ENCODE measurements around the gene KIF5C. TPM values are rescaled to one million over a fixed set of nuclear protein-coding genes. Genes with fewer than 3 reads are reported as not detected.

Gene KIF5C
- total and polyA plus RNA-seq, 2 of the 13 experiments (the other 11 are each of a cell fraction or from before 2014, with no cell fraction given), result 0.15 to 0.20 TPM

DNA sequence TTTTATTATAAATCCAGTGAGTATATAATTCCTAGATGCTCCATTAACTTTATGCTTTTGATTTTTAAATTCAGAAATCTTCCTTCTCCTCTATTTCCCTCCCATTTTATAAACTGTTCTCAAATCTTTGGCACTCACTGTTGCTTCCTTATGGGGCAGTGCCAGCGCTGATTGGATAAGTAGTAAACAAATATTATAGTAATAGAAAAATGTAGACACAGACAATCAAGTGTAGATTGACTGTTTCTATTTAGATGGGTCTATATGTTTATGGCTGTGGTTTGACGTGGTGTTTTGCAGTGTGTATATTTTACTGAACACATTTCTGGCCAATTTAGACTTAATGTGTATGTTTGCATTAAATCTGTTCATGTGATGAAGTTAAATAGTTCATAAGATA lies 200.1 kb downstream of the KIF5C start (continued):
- TF ChIP-seq ZBTB44 (CRISPR knock-in tag; IDR thresholded peaks at IDR 0.05), result no peak
- TF ChIP-seq ZNF530 (CRISPR knock-in tag; IDR thresholded peaks at IDR 0.05; ENCODE audit: low read depth), result no peak
- no peak for TF ChIP-seq ZNF230 (CRISPR knock-in tag; IDR thresholded peaks at IDR 0.05)

GRCh38 chr2:149075853-149076252 lies 200.8 kb downstream of the KIF5C start:
- DNase-seq (ENCODE audit: low spot score) (no peak), ATAC-seq (no peak), FAIRE-seq (no peak)
- in situ Hi-C loops (cut with HindIII; ENCODE audit: extremely low pct_ligation_motif_present, low pct_unique_long_range_greater_than_20kb), result no loop called here
- Histone ChIP-seq H3K4me2 (ENCODE audit: low read depth, low read length) (no peak overlapping the region), H4K20me1 (ENCODE audit: insufficient read depth, low read length) (no peaks in the 10 kb centered on the region), H3K27me3 (ENCODE audit: control insufficient read depth in 1 of 2, insufficient read depth in 2 of 2, low read length in 2 of 2) (peaks cover 0 to 12% of the 10 kb centered on the region in 2 experiments; a peak in 1 of 5 replicates), H3K27ac (ENCODE audit: extremely low read length, insufficient read depth, low read length) (no peak overlapping the region), H3K4me3 (replicated peaks in 1 of 3; ENCODE audit: insufficient read depth in 1 of 3, low read depth in 2 of 3, low read length in 3 of 3) (no peak overlapping the region), H3K79me2 (ENCODE audit: insufficient read depth, low read length) (no peaks in the 10 kb centered on the region), H3K9ac (ENCODE audit: insufficient read depth, low read depth, low read length) (no peak overlapping the region), H3K9me3 (ENCODE audit: low read length) (no peaks in the 10 kb centered on the region), H2AFZ (ENCODE audit: low read length) (peak overlapping the region; percentile 39), H3K36me3 (replicated peaks in 1 of 2; ENCODE audit: control insufficient read depth in 1 of 2, insufficient read depth in 2 of 2, low read length in 2 of 2) (no peaks in the 10 kb centered on the region), H3K4me1 (ENCODE audit: insufficient read depth, low read length) (no peaks in the 10 kb centered on the region)
- BruUV-seq (replicated peaks), result no TSS peak
- POLR2A ChIA-PET, result no interaction called here
- CTCF ChIA-PET (ENCODE audit: low intra/inter-chr PET ratio, low total read pairs), result no interaction called here
- 25% methylated on average over 10 of the region's 10 CpGs for WGBS (ENCODE audit: low lambda C conversion rate)
- TF ChIP-seq MED8 (CRISPR knock-in tag; IDR thresholded peaks at IDR 0.05; ENCODE audit: insufficient replicate concordance) (no peak), ZNF441 (CRISPR knock-in tag; IDR thresholded peaks at IDR 0.05; ENCODE audit: borderline replicate concordance) (no peak), HNF1A (IDR thresholded peaks at IDR 0.05; ENCODE audit: low read depth) (no peak), HNF1A (CRISPR knock-in tag; IDR thresholded peaks at IDR 0.05; ENCODE audit: borderline replicate concordance) (no peak), RELA (CRISPR knock-in tag; IDR thresholded peaks at IDR 0.05) (no peak)
- TF ChIP-seq, protein P1, sequence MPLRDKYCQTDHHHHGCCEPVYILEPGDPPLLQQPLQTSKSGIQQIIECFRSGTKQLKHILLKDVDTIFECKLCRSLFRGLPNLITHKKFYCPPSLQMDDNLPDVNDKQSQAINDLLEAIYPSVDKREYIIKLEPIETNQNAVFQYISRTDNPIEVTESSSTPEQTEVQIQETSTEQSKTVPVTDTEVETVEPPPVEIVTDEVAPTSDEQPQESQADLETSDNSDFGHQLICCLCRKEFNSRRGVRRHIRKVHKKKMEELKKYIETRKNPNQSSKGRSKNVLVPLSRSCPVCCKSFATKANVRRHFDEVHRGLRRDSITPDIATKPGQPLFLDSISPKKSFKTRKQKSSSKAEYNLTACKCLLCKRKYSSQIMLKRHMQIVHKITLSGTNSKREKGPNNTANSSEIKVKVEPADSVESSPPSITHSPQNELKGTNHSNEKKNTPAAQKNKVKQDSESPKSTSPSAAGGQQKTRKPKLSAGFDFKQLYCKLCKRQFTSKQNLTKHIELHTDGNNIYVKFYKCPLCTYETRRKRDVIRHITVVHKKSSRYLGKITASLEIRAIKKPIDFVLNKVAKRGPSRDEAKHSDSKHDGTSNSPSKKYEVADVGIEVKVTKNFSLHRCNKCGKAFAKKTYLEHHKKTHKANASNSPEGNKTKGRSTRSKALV (CRISPR knock-in tag; IDR thresholded peaks at IDR 0.05), result no peak
- TF ChIP-seq, protein P2, sequence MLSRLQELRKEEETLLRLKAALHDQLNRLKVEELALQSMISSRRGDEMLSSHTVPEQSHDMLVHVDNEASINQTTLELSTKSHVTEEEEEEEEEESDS (CRISPR knock-in tag; IDR thresholded peaks at IDR 0.05; ENCODE audit: borderline replicate concordance), result no peak
- intact Hi-C loops (cut with micrococcal nuclease; ENCODE audit: unreplicated experiment), result no loop called here
